HG02678 (cell line): ENCODE results near the gene CTBP1.

Source experiments
- ATAC-seq: cut with Tn5 transposase; IDR thresholded peaks from one replicate; pipeline ENCODE4 v1.9.1; 2021; ENCODE audit warnings: mild to moderate bottlenecking, moderate library complexity; ENCODE audit not compliant: unreplicated experiment

The CTBP1 gene

GRCh38 chr4:1199556-1200331 lies 49.2 kb downstream of the CTBP1 start:
- no peak for ATAC-seq

GRCh38 chr4:1198098-1198844 lies 50.7 kb downstream of the CTBP1 start:
- no peak for ATAC-seq

GRCh38 chr4:1196421-1197183 lies 52.3 kb downstream of the CTBP1 start:
- no peak for ATAC-seq

- ATAC-seq = no peak
These were observed 53.0 kb downstream of the CTBP1 start for GRCh38 chr4:1195891-1196401.

- no peak for ATAC-seq
These were observed 53.7 kb downstream of the CTBP1 start for GRCh38 chr4:1195109-1195671.

GRCh38 chr4:1194010-1194900 lies 54.7 kb downstream of the CTBP1 start:
- no peak for ATAC-seq

GRCh38 chr4:1193206-1194009 lies 55.5 kb downstream of the CTBP1 start:
- no peak for ATAC-seq

GRCh38 chr4:1192493-1193205 lies 56.3 kb downstream of the CTBP1 start:
- no peak for ATAC-seq

- no peak for ATAC-seq
These were observed 56.8 kb downstream of the CTBP1 start for GRCh38 chr4:1192091-1192492.

GRCh38 chr4:1191621-1192020 lies 57.3 kb downstream of the CTBP1 start:
- no peak for ATAC-seq

- no peak for ATAC-seq
These were observed 61.7 kb downstream of the CTBP1 start for GRCh38 chr4:1187182-1187581.

- peak; percentile 72 for ATAC-seq
These were observed 64.8 kb downstream of the CTBP1 start for GRCh38 chr4:1183985-1184773.

GRCh38 chr4:1182313-1182712 lies 66.6 kb downstream of the CTBP1 start:
- no peak for ATAC-seq

- ATAC-seq = no peak
These were observed 68.3 kb downstream of the CTBP1 start for GRCh38 chr4:1180663-1181062.

GRCh38 chr4:1179976-1180375 lies 69.0 kb downstream of the CTBP1 start:
- no peak for ATAC-seq

- no peak for ATAC-seq
These were observed 69.9 kb downstream of the CTBP1 start for GRCh38 chr4:1179089-1179441.

GRCh38 chr4:1178300-1179088 lies 70.4 kb downstream of the CTBP1 start:
- no peak for ATAC-seq
